Gastrocnemius medialis (tissue), 4 donors: ENCODE data around the gene PRIMA1. TPM values are rescaled to one million over a fixed set of nuclear protein-coding genes. Genes with fewer than 3 reads are reported as not detected.

ENCODE experiments used
- ATAC-seq, 2 donors: fragments of 150-250 bp; one replicate each; pipeline ENCODE4 v1.9.1; 2016
- DNase-seq, 2 donors: peaks; one replicate each; pipeline ENCODE4 v3.0.0-alpha.2; 2019
- H3K27ac ChIP-seq, 4 donors: fragments of 200-600 bp; sonication (generic); 1 replicate in 1 of 4; 2 replicates in 3 of 4; pipeline ENCODE4 v1.5.1; 2016 to 2018; ENCODE audit warnings: mild to moderate bottlenecking in 2 of 4, moderate library complexity in 1 of 4
- H3K27me3 ChIP-seq, 3 donors: fragments of 200-600 bp; sonication (generic) in 2 of 3; 1 replicate in 1 of 3; 2 replicates in 2 of 3; pipeline versions ENCODE4 v1.5.1 to v1.6.0; 2016 to 2019; ENCODE audit warnings: mild to moderate bottlenecking in 1 of 3, moderate library complexity in 1 of 3
- H3K36me3 ChIP-seq, 2 donors: fragments of 200-600 bp; sonication (generic) in 1 of 2; one replicate each; pipeline ENCODE4 v1.5.1; 2017 to 2018
- H3K4me1 ChIP-seq, 2 donors: fragments of 200-600 bp; sonication (generic) in 1 of 2; one replicate each; pipeline ENCODE4 v1.5.1; 2016 to 2017; ENCODE audit warnings: mild to moderate bottlenecking in 2 of 2
- H3K4me3 ChIP-seq, 4 donors: fragments of 200-600 bp; sonication (generic) in 3 of 4; 1 replicate in 1 of 4; 2 replicates in 3 of 4; pipeline ENCODE4 v1.5.1; 2016 to 2019; ENCODE audit warnings: mild to moderate bottlenecking in 2 of 4
- H3K9me3 ChIP-seq, 3 donors: fragments of 200-600 bp; sonication (generic) in 2 of 3; 1 replicate in 1 of 3; 2 replicates in 2 of 3; pipeline ENCODE4 v1.5.1; 2016 to 2019
- POLR2A ChIP-seq, 2 donors: fragments of 450-650 bp; IDR thresholded peaks; one replicate each; pipeline ENCODE4 v1.6.1; 2017; ENCODE audit warnings: antibody characterized with exemption in 2 of 2, mild to moderate bottlenecking in 2 of 2, moderate library complexity in 2 of 2
- in situ Hi-C, 4 donors: fragments of 200-750 bp; cut with MboI; loops; one replicate each; pipeline versions ENCODE4 v1.15.0 to v1.8.0; 2017; ENCODE audit warnings: low sequenced_read_pairs in 4 of 4
- intact Hi-C: fragments of 100-400 bp; cut with DNase I; formaldehyde crosslinking; loops from one replicate; pipeline ENCODE4 v1.15.1; 2023; ENCODE audit warnings: low total_unique reads
- total RNA-seq, 4 donors: library from RNA; depleted of rRNA; stranded (reverse); fragments of >200 nt; gene quantifications; one replicate each; pipeline versions ENCODE4 v1.1.0 to v1.2.3, GENCODE V29; 2016
- TF ChIP-seq, protein P1 (sequence below), 5 experiments: fragments of 450-650 bp in 3 of 5; fragments of 200-600 bp in 2 of 5; sonication (generic) in 2 of 5; IDR thresholded peaks in 4 of 5; conservative IDR thresholded peaks in 1 of 5; 1 replicate in 4 of 5; 2 replicates in 1 of 5; pipeline ENCODE4 v1.5.1; 2016 to 2019; ENCODE audit warnings: antibody characterized with exemption in 5 of 5, mild to moderate bottlenecking in 3 of 5, moderate library complexity in 3 of 5

Gene PRIMA1
- total RNA-seq, 4 donors from 2014 or later: 0.09 to 1.0 (median 0.16) TPM; not detected in 1

DNA sequence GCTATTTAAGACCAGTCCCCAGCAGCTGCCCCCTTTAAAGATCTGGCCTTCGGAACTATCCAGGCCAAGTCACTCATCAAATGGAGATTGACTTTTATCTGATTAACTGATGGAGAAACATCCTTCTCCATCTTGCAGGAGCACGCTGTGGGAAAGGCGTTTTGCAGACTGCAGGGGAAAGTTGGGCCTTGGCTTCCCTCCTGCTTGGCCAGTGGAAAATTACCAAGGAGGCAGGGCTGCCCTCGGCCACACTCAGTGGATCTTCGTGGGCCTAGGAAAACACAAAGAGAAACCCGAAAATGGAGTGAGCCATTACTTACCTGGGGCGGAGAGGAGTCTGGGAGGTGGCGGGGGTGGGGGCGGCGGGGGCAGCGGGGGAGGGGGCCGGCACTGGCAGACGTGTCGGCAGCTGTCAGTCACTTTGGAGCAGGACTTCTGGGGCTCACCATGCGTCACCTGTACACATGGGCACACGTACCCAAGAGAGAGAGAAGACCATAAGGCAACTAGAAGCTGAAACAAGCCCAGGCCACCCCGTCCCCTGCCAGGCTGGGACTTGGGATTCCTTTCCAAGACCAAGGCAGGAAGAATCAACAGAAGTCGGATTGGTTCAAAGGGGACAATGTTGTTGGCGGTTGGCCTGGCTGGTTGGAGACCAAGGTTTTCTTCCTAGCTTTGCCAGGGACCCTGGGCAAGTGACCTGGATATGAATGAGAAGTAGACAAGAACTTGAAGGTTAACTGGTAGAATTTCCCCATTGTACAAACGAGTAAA, 9.2 kb downstream of the PRIMA1 start:
- no peaks in the 10 kb centered on the region for H3K9me3 ChIP-seq
- no peak for ATAC-seq
- no peaks in the 10 kb centered on the region for H3K36me3 ChIP-seq
- no peak overlapping the region for H3K4me3 ChIP-seq
- no peak overlapping the region for H3K27ac ChIP-seq
- H3K4me1 ChIP-seq: no peaks in the 10 kb centered on the region
- intact Hi-C loops: no loop called here
- in situ Hi-C loops: no loop called here
- no peaks in the 10 kb centered on the region for H3K27me3 ChIP-seq
- no peak for DNase-seq
- no peak for TF ChIP-seq POLR2A (IDR thresholded peaks at IDR 0.05)
- TF ChIP-seq, protein P1, sequence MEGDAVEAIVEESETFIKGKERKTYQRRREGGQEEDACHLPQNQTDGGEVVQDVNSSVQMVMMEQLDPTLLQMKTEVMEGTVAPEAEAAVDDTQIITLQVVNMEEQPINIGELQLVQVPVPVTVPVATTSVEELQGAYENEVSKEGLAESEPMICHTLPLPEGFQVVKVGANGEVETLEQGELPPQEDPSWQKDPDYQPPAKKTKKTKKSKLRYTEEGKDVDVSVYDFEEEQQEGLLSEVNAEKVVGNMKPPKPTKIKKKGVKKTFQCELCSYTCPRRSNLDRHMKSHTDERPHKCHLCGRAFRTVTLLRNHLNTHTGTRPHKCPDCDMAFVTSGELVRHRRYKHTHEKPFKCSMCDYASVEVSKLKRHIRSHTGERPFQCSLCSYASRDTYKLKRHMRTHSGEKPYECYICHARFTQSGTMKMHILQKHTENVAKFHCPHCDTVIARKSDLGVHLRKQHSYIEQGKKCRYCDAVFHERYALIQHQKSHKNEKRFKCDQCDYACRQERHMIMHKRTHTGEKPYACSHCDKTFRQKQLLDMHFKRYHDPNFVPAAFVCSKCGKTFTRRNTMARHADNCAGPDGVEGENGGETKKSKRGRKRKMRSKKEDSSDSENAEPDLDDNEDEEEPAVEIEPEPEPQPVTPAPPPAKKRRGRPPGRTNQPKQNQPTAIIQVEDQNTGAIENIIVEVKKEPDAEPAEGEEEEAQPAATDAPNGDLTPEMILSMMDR (IDR thresholded peaks at IDR 0.05 in 4 of 5, conservative IDR thresholded peaks at IDR 0.05 in 1 of 5): no peak

DNA sequence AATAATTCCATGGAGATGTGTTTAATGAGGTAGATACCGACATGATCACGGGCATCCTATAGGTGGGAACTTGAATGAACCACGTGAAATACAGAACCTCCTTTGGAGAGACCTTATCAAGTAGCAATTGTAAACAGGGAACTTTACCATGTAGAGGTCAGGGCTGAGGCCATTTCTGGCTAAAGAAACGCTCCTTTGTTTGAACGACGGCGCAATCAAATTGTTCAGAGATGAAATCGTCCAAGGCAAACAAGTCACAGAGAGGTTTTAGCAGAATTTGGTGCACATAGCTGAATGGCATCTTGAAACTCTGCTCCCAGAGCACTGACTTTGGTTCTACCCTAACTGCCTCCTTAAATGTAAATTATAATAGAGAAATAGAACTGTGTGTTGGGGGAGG, 9.8 kb downstream of the PRIMA1 start:
- Histone ChIP-seq H3K9me3 (no peaks in the 10 kb centered on the region), H3K27ac (no peak overlapping the region), H3K36me3 (no peaks in the 10 kb centered on the region), H3K4me1 (no peaks in the 10 kb centered on the region), H3K4me3 (no peak overlapping the region), H3K27me3 (no peaks in the 10 kb centered on the region)
- intact Hi-C loops (no loop called here), in situ Hi-C loops (no loop called here)
- TF ChIP-seq, protein P1 (IDR thresholded peaks at IDR 0.05 in 4 of 5, conservative IDR thresholded peaks at IDR 0.05 in 1 of 5): no peak
- no peak for TF ChIP-seq POLR2A (IDR thresholded peaks at IDR 0.05)
- ATAC-seq (no peak), DNase-seq (no peak)

DNA sequence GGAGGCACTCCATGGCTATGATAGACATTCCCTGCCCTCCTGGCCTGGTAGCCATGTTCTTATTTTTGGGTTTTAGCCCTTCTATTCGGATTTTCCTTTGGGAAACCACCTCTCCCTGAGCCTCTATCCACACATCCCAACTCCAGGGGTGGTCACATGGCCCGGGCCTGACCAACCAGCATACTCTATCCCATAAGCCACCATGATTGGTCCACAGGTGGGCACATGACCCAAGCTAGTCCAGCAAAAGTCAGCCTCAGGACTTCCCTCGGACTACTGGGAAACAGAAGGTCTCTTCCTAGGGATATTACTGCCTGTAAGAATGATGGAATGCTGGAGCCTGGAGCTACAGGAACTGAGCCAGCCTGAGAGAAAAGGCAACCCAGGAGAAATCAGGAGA, 12.5 kb downstream of the PRIMA1 start:
- Histone ChIP-seq H3K27ac (no peak overlapping the region), H3K9me3 (no peaks in the 10 kb centered on the region), H3K4me3 (no peak overlapping the region), H3K36me3 (no peaks in the 10 kb centered on the region), H3K4me1 (peaks cover 0 to 11% of the 10 kb centered on the region in 2 donors), H3K27me3 (no peaks in the 10 kb centered on the region)
- DNase-seq: no peak
- in situ Hi-C loops: no loop called here
- ATAC-seq: no peak
- intact Hi-C loops: no loop called here
- TF ChIP-seq POLR2A (IDR thresholded peaks at IDR 0.05): no peak
- TF ChIP-seq, protein P1 (IDR thresholded peaks at IDR 0.05 in 4 of 5, conservative IDR thresholded peaks at IDR 0.05 in 1 of 5): no peak

DNA sequence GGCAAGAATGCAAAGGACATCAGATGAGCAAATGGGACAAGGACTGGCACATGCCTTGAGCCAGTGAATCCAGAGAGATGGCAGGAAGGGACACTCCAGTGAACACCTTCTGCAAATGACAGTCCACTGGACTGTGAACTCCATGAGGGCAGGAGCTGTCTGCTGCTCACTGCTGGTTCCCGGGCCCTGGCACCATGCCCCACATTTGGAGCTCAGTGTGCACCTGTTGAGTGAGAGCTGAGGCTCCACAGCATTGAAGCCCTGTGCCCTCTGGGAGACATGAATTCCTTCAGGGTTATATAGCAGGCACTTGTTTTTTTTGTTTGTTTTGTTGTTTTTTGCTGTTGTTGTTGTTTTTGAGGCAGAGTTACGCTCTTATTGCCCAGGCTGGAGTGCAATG, 13.1 kb downstream of the PRIMA1 start:
- ATAC-seq (no peak), DNase-seq (no peak)
- in situ Hi-C loops: no loop called here
- no peak overlapping the region for H3K4me3 ChIP-seq
- H3K36me3 ChIP-seq: no peaks in the 10 kb centered on the region
- no peaks in the 10 kb centered on the region for H3K9me3 ChIP-seq
- H3K27me3 ChIP-seq: no peaks in the 10 kb centered on the region
- TF ChIP-seq POLR2A (IDR thresholded peaks at IDR 0.05): no peak
- TF ChIP-seq, protein P1 (IDR thresholded peaks at IDR 0.05 in 4 of 5, conservative IDR thresholded peaks at IDR 0.05 in 1 of 5): no peak
- H3K27ac ChIP-seq: no peak overlapping the region
- H3K4me1 ChIP-seq: peaks cover 0 to 11% of the 10 kb centered on the region in 2 donors
- intact Hi-C loops: no loop called here
